HEK293 (cell line): Measurements from ENCODE around the gene RASL10B.
A peak's percentile ranks its signal among the peaks of the same experiment; 100 is the strongest.

Experiments used
- CTCF ChIA-PET: fragments of 350-600 bp; formaldehyde crosslinking; extraction: SDS; loops from one replicate; lab custom pipeline; 2021; ENCODE audit warnings: antibody characterized with exemption; lab: Yijun Ruan, JAX
- POLR2A ChIA-PET: fragments of 300-600 bp; formaldehyde crosslinking; extraction: SDS; loops from one replicate; lab custom pipeline; 2020; ENCODE audit warnings: antibody characterized with exemption, inconsistent platforms; lab: Yijun Ruan, JAX
- H3K27ac ChIP-seq: fragments of 200-500 bp; sonication (Bioruptor generic); 2 replicates; pipeline ENCODE4 v1.5.1; 2014; ENCODE audit warnings: low read depth, low read length, control low read depth, inconsistent platforms; ENCODE audit errors: extremely low read depth
- H3K36me3 ChIP-seq, 2 experiments: fragments of 200-500 bp in 1 of 2; sonication (Bioruptor generic) in 1 of 2; 1 replicate in 1 of 2; 2 replicates in 1 of 2; pipeline ENCODE4 v1.5.1; 2014 to 2017; ENCODE audit warnings: inconsistent platforms in 2 of 2, low read length in 2 of 2; ENCODE audit not compliant: control insufficient read depth in 2 of 2, insufficient read depth in 1 of 2
- H3K4me1 ChIP-seq: fragments of 200-500 bp; sonication (Bioruptor generic); 2 replicates; pipeline ENCODE4 v1.5.1; 2014; ENCODE audit warnings: mild to moderate bottlenecking, low read length, inconsistent platforms; ENCODE audit not compliant: control insufficient read depth, insufficient read depth
- H3K4me3 ChIP-seq: 2 replicates; pipeline ENCODE4 v1.5.1; 2011; ENCODE audit warnings: low read depth, mild to moderate bottlenecking, control low read depth, low read length, moderate library complexity
- H3K9me3 ChIP-seq: fragments of 200-500 bp; sonication (Bioruptor generic); 2 replicates; pipeline ENCODE4 v1.5.1; 2014; ENCODE audit warnings: low read depth, low read length, inconsistent platforms; ENCODE audit not compliant: control insufficient read depth, insufficient read depth
- KLF1 ChIP-seq: fragments of 450-650 bp; formaldehyde crosslinking; IDR thresholded peaks from 2 replicates; pipeline ENCODE4 v1.5.1; 2016; ENCODE audit warnings: missing biosample characterization, missing genetic modification characterization
- SP7 ChIP-seq: fragments of 450-650 bp; formaldehyde crosslinking; IDR thresholded peaks from 2 replicates; pipeline ENCODE4 v1.5.1; 2016; ENCODE audit warnings: missing biosample characterization, missing genetic modification characterization
- ZBTB11 ChIP-seq: fragments of 450-650 bp; formaldehyde crosslinking; conservative IDR thresholded peaks from 2 replicates; pipeline ENCODE4 v1.5.1; 2016; ENCODE audit warnings: low read depth, missing biosample characterization, missing genetic modification characterization
- ZBTB17 ChIP-seq: fragments of 450-650 bp; formaldehyde crosslinking; IDR thresholded peaks from 2 replicates; pipeline ENCODE4 v1.5.1; 2016; ENCODE audit warnings: missing biosample characterization, missing genetic modification characterization
- ZBTB48 ChIP-seq: fragments of 450-650 bp; formaldehyde crosslinking; IDR thresholded peaks from 2 replicates; pipeline ENCODE4 v1.5.1; 2016; ENCODE audit warnings: missing biosample characterization, missing genetic modification characterization
- ZFP37 ChIP-seq: fragments of 450-650 bp; formaldehyde crosslinking; IDR thresholded peaks from 2 replicates; pipeline ENCODE4 v1.5.1; 2016; ENCODE audit warnings: missing biosample characterization, missing genetic modification characterization
- ZNF175 ChIP-seq: fragments of 450-650 bp; formaldehyde crosslinking; IDR thresholded peaks from 2 replicates; pipeline ENCODE4 v1.5.1; 2016; ENCODE audit warnings: missing biosample characterization, missing genetic modification characterization
- ZNF292 ChIP-seq: fragments of 450-650 bp; formaldehyde crosslinking; IDR thresholded peaks from 2 replicates; pipeline ENCODE4 v1.5.1; 2016; ENCODE audit warnings: low read depth, missing biosample characterization, missing genetic modification characterization, borderline replicate concordance
- ZNF366 ChIP-seq: fragments of 450-650 bp; formaldehyde crosslinking; conservative IDR thresholded peaks from 2 replicates; pipeline ENCODE4 v1.5.1; 2016; ENCODE audit warnings: missing biosample characterization, missing genetic modification characterization
- ZNF629 ChIP-seq: fragments of 450-650 bp; formaldehyde crosslinking; IDR thresholded peaks from 2 replicates; pipeline ENCODE4 v1.5.1; 2017; ENCODE audit warnings: missing biosample characterization, missing genetic modification characterization
- ZNF777 ChIP-seq: fragments of 450-650 bp; formaldehyde crosslinking; IDR thresholded peaks from 2 replicates; pipeline ENCODE4 v1.5.1; 2017; ENCODE audit warnings: missing biosample characterization, missing genetic modification characterization, borderline replicate concordance
- TF ChIP-seq, protein P1 (sequence below): fragments of 450-650 bp; formaldehyde crosslinking; IDR thresholded peaks from 2 replicates; pipeline ENCODE4 v1.5.1; 2016; ENCODE audit warnings: missing biosample characterization, missing genetic modification characterization
- TF ChIP-seq, protein P2 (sequence below): fragments of 450-650 bp; formaldehyde crosslinking; IDR thresholded peaks from 2 replicates; pipeline ENCODE4 v1.5.1; 2016; ENCODE audit warnings: missing biosample characterization, missing genetic modification characterization, borderline replicate concordance
- TF ChIP-seq, protein P3 (sequence below): sonication (generic); formaldehyde crosslinking; IDR thresholded peaks from 2 replicates; pipeline ENCODE4 v1.8.1; 2022; ENCODE audit warnings: mild to moderate bottlenecking, moderate library complexity, missing genetic modification reagents

RASL10B gene

DNA sequence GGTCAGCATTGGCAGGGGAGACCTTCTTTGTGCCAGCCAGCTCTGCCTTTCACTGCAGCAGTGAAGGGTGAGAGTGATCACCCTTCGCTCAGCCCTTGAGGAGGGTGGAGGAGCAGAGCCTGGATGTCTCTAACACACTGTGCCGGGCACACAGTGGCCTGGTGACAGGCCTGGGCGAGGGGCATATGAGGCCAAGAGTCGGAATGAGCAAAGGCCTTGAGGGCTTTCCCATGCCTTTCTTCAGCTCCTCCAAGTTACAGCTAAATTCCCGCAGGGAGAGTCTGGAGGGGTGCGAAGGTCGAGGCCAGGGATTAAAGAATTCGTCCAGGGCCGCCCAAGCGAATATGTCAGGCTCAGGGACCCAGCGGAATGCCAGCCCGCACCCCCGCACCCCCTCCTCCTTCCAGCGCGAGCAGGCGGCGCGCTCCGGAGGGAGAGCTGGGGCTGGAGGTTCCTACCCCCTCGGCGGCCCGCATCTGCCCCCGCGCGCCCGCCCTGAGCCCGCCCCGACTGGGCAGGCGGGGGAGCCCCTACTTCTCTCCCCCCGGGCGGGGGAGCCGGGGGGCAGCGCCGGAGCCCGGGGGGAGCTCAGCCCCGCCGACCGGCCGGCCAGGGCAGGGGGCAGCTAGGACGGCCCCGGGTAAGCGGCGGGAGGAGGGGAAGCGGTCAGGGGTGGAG is at the start of gene RASL10B (continued):
- TF ChIP-seq, protein P1, sequence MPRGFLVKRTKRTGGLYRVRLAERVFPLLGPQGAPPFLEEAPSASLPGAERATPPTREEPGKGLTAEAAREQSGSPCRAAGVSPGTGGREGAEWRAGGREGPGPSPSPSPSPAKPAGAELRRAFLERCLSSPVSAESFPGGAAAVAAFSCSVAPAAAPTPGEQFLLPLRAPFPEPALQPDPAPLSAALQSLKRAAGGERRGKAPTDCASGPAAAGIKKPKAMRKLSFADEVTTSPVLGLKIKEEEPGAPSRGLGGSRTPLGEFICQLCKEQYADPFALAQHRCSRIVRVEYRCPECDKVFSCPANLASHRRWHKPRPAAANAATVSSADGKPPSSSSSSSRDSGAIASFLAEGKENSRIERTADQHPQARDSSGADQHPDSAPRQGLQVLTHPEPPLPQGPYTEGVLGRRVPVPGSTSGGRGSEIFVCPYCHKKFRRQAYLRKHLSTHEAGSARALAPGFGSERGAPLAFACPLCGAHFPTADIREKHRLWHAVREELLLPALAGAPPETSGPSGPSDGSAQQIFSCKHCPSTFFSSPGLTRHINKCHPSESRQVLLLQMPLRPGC = no peak
- TF ChIP-seq, protein P2, sequence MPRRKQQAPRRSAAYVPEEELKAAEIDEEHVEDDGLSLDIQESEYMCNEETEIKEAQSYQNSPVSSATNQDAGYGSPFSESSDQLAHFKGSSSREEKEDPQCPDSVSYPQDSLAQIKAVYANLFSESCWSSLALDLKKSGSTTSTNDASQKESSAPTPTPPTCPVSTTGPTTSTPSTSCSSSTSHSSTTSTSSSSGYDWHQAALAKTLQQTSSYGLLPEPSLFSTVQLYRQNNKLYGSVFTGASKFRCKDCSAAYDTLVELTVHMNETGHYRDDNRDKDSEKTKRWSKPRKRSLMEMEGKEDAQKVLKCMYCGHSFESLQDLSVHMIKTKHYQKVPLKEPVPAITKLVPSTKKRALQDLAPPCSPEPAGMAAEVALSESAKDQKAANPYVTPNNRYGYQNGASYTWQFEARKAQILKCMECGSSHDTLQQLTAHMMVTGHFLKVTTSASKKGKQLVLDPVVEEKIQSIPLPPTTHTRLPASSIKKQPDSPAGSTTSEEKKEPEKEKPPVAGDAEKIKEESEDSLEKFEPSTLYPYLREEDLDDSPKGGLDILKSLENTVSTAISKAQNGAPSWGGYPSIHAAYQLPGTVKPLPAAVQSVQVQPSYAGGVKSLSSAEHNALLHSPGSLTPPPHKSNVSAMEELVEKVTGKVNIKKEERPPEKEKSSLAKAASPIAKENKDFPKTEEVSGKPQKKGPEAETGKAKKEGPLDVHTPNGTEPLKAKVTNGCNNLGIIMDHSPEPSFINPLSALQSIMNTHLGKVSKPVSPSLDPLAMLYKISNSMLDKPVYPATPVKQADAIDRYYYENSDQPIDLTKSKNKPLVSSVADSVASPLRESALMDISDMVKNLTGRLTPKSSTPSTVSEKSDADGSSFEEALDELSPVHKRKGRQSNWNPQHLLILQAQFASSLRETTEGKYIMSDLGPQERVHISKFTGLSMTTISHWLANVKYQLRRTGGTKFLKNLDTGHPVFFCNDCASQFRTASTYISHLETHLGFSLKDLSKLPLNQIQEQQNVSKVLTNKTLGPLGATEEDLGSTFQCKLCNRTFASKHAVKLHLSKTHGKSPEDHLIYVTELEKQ (tag by site-specific recombination) = no peak
- peak; percentile 27; the same call in 1 of the 2 replicates for TF ChIP-seq ZNF629 (tag by site-specific recombination)
- no peak for TF ChIP-seq ZNF175 (tag by site-specific recombination)
- no peak for TF ChIP-seq ZNF292 (tag by site-specific recombination)
- TF ChIP-seq, protein P3, sequence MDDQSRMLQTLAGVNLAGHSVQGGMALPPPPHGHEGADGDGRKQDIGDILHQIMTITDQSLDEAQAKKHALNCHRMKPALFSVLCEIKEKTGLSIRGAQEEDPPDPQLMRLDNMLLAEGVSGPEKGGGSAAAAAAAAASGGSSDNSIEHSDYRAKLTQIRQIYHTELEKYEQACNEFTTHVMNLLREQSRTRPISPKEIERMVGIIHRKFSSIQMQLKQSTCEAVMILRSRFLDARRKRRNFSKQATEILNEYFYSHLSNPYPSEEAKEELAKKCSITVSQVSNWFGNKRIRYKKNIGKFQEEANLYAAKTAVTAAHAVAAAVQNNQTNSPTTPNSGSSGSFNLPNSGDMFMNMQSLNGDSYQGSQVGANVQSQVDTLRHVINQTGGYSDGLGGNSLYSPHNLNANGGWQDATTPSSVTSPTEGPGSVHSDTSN = 0 out of 2 replicates have a peak, but pooled peaks have one; percentile 48
- TF ChIP-seq ZFP37 (tag by site-specific recombination) = no peak
- TF ChIP-seq ZBTB11 = no peak; the same call in 1 of the 2 replicates
- 0 out of 2 replicates have a peak, but pooled peaks have one; percentile 10 for TF ChIP-seq KLF1 (tag by site-specific recombination)
- TF ChIP-seq SP7 (tag by site-specific recombination) = peak; percentile 46; the same call in 1 of the 2 replicates
- TF ChIP-seq ZBTB48 = peak; percentile 59
- TF ChIP-seq ZBTB17 (tag by site-specific recombination) = peak; percentile 90
- no peak for TF ChIP-seq ZNF366
- TF ChIP-seq ZNF777 (tag by site-specific recombination) = no peak

GRCh38 chr17:35683591-35683990 is 47.8 kb upstream of the RASL10B start:
- POLR2A ChIA-PET = no interaction called here
- Histone ChIP-seq H3K36me3 (peaks cover 69 to 83% of the 10 kb centered on the region in 2 experiments), H3K27ac (no peak overlapping the region), H3K4me1 (no peaks in the 10 kb centered on the region), H3K9me3 (no peaks in the 10 kb centered on the region), H3K4me3 (no peak overlapping the region)
- no peak for TF ChIP-seq SP7 (tag by site-specific recombination)
- CTCF ChIA-PET = interaction anchor here (0.7 kb wide), 1 partner anchor 15 kb away, joined by 3 read pairs; no protein-coding TSS in a partner anchor
